Hepatocyte (in vitro differentiated cells): ENCODE data around the gene AIP.

ENCODE experiments used
- CTCF ChIP-seq: fragments of 200-600 bp; sonication (generic); IDR thresholded peaks from 2 replicates; pipeline ENCODE4 v1.5.1; 2016; ENCODE audit warnings: antibody characterized with exemption, mild to moderate bottlenecking; ENCODE audit not compliant: poor library complexity
- EZH2 ChIP-seq: fragments of 200-600 bp; sonication (generic); IDR thresholded peaks from 2 replicates; pipeline ENCODE4 v1.6.1; 2016; ENCODE audit warnings: antibody characterized with exemption, mild to moderate bottlenecking, borderline replicate concordance
- EZH2phosphoT487 ChIP-seq: fragments of 200-600 bp; sonication (generic); IDR thresholded peaks from one replicate; pipeline ENCODE4 v1.6.1; 2018; ENCODE audit warnings: antibody characterized with exemption, mild to moderate bottlenecking, low read depth, moderate library complexity; ENCODE audit not compliant: unreplicated experiment, severe bottlenecking

GRCh38 chr11:67507242-67507863 is 24.5 kb downstream of the AIP start:
- no peak for TF ChIP-seq CTCF
- no peak for TF ChIP-seq EZH2phosphoT487
- no peak for TF ChIP-seq EZH2
